GM12872 (cell line): ENCODE results near the gene MYH9.

ENCODE experiments used
- CTCF ChIP-seq: IDR thresholded peaks from 3 replicates; pipeline ENCODE4 v1.5.1; 2011; ENCODE audit warnings: low read depth, mild to moderate bottlenecking, low read length, moderate library complexity; ENCODE audit not compliant: insufficient read depth

Gene MYH9

DNA sequence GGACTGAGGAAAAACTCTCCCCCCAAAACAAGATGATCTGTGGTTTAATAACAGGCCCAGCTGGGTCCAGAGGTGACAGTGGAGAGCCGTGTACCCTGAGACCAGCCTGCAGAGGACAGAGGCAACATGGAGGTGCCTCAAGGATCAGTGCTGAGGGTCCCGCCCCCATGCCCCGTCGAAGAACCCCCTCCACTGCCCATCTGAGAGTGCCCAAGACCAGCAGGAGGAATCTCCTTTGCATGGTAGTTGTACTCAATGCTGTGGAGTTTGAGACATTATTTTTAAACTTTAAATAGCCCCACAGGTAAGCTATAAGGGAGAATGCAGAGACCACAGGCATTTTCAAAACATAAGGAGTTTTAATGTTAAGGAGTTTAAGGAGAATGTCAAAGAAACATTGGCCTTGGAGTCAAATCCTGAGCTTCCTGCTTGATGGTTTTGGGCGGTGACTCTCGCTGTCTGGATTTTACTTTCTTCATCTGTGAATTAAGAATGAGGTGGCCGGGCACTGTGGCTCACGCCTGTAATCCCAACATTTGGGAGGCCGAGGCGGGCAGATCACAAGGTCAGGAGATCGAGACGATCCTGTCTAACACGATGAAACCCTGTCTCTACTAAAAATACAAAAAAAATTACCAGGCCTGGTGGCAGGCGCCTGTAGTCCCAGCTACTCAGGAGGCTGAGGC lies 128.0 kb downstream of the MYH9 start:
- TF ChIP-seq CTCF, result no peak

DNA sequence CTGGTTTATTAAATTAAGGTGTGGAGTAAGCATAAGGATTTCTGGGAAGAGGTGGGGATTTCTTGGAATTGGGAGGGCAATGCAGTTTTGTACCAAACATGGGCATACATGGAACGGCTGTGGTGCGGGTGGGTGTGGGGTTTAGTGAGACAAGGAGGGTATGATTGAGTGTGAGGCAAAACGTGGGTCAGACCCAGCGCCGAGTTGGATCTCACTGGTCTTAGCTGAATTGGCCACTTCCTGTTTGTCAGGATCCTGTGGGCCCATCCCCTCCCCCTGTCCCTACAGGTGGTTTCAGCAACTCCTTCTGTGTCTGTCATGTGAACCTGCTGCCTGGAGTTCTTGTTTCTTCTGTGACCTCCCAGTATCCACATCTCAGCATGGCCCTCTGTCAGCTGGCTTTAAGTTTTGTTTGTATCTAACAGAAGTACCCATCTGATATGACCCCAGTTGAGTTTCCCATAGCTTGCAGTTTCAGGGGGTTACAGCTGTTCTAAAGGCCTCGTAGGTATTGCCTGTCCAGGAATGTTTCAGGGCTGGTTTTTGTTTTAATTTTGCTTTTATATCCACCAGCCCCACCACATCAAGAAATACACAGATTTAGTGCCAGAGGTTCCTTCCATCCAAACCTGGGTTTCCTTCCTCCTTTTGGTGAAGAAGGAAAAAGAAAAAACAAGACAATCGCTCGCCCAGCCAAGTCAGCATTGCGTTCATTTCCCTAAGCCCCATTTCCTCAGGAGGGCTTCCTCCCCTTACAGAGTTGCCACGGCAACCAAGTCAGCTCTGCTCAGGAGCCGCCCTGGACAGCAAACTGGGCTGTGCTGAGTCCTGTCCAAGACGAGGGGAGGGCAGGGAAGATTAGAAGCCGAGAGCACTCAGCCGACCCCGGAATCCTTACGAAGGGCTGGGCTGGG lies 128.8 kb downstream of the MYH9 start:
- no peak for TF ChIP-seq CTCF

GRCh38 chr22:36257948-36258670 lies 129.7 kb downstream of the MYH9 start:
- TF ChIP-seq CTCF, result no peak

GRCh38 chr22:36257308-36257707 lies 130.5 kb downstream of the MYH9 start:
- no peak for TF ChIP-seq CTCF

- TF ChIP-seq CTCF, result no peak
Measured at GRCh38 chr22:36256478-36256877, 131.3 kb downstream of the MYH9 start.

GRCh38 chr22:36253523-36254490 lies 134.0 kb downstream of the MYH9 start:
- no peak for TF ChIP-seq CTCF
